ENCODE measurements around the gene PAXIP1. TPM values are rescaled to one million over a fixed set of nuclear protein-coding genes. Genes with fewer than 3 reads are reported as not detected.

Gene PAXIP1
- total RNA-seq, 1 donor from 2014 or later, result 9.4 TPM

- Histone ChIP-seq H3K36me3 (ENCODE audit: control insufficient read depth, insufficient read depth, low read length) (no peaks in the 10 kb centered on the region), H3K4me3 (ENCODE audit: low read depth, low read length) (no peak overlapping the region), H3K27me3 (ENCODE audit: control insufficient read depth, insufficient read depth, low read length) (no peaks in the 10 kb centered on the region)
- TF ChIP-seq CTCF (IDR thresholded peaks at IDR 0.05; ENCODE audit: insufficient read depth, low read length, poor library complexity, severe bottlenecking), result peak; percentile 43
- no peak for DNase-seq (ENCODE audit: low read depth)
Measured at GRCh38 chr7:155009570-155010157, 6.7 kb upstream of the PAXIP1 start.

DNA sequence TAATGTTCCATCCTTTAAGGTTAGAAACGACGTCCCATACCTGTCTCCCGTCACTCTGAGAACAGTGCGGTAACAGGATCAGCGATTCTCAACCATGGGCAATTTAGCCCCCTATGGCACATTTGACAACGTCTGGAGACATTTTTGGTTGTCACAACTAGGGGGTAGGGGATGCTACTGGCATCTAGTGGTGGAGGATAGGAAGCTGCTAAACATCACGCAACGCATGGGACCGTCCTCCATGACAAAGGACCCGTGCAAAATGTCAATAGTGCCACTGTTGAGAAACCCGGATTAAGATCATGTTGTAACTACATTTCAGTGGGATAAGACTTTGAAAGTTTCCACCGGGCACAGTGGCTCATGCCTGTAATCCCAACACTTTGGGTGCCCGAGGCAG is 5.0 kb upstream of the PAXIP1 start:
- H3K4me3 ChIP-seq (ENCODE audit: low read depth, low read length), result no peak overlapping the region
- no peaks in the 10 kb centered on the region for H3K36me3 ChIP-seq (ENCODE audit: control insufficient read depth, insufficient read depth, low read length)
- peak; percentile 22 for TF ChIP-seq CTCF (IDR thresholded peaks at IDR 0.05; ENCODE audit: insufficient read depth, low read length, poor library complexity, severe bottlenecking)
- no peaks in the 10 kb centered on the region for H3K27me3 ChIP-seq (ENCODE audit: control insufficient read depth, insufficient read depth, low read length)
- DNase-seq (ENCODE audit: low read depth), result no peak

GRCh38 chr7:155003376-155004214 is 671 bp upstream of the PAXIP1 start:
- DNase-seq (ENCODE audit: low read depth), result no peak
- TF ChIP-seq CTCF (IDR thresholded peaks at IDR 0.05; ENCODE audit: insufficient read depth, low read length, poor library complexity, severe bottlenecking), result no peak
- no peaks in the 10 kb centered on the region for H3K27me3 ChIP-seq (ENCODE audit: control insufficient read depth, insufficient read depth, low read length)
- no peaks in the 10 kb centered on the region for H3K36me3 ChIP-seq (ENCODE audit: control insufficient read depth, insufficient read depth, low read length)
- H3K4me3 ChIP-seq (ENCODE audit: low read depth, low read length), result peak overlapping the region; percentile 98

DNA sequence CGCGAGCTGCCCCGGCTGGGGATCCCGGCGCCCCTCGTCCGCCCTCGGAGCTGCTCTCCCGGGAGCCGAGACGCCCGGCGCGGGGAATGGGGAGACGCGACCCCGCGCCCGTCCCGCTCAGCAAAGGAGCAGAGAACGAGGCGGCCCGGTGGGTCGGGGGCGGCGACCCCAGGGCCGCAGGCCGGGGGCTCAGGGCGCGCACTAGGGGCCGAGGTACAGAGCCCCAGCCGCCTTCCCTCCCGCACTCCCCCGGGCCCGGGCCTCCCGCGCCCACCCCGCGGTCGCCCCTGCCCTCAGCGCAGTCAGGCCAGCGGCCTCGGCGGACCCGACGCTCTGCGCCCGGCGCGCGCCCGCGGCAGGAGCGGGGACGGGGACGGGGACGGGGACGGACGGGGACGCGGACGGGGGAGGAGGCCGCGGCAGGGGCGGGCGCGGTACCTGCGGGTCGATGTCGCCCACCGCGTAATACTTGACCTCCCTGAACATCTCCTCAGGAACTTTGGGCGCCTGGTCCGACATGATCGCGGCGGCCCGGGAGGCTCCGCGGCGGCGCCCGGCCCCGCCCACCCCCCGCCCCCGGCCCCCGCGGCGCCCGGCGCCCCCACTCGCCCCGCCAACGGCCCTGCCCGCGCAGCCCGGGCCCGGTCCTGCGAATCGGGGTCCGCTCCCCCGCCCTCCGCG is 373 bp downstream of the PAXIP1 start:
- H3K27me3 ChIP-seq (ENCODE audit: control insufficient read depth, insufficient read depth, low read length), result no peaks in the 10 kb centered on the region
- no peak for DNase-seq (ENCODE audit: low read depth)
- peak overlapping the region; percentile 98 for H3K4me3 ChIP-seq (ENCODE audit: low read depth, low read length)
- TF ChIP-seq CTCF (IDR thresholded peaks at IDR 0.05; ENCODE audit: insufficient read depth, low read length, poor library complexity, severe bottlenecking), result no peak
- H3K36me3 ChIP-seq (ENCODE audit: control insufficient read depth, insufficient read depth, low read length), result no peaks in the 10 kb centered on the region

GRCh38 chr7:155001756-155002410 is 1.0 kb downstream of the PAXIP1 start:
- Histone ChIP-seq H3K27me3 (ENCODE audit: control insufficient read depth, insufficient read depth, low read length) (no peaks in the 10 kb centered on the region), H3K36me3 (ENCODE audit: control insufficient read depth, insufficient read depth, low read length) (no peaks in the 10 kb centered on the region), H3K4me3 (ENCODE audit: low read depth, low read length) (peak overlapping the region; percentile 98)
- no peak for TF ChIP-seq CTCF (IDR thresholded peaks at IDR 0.05; ENCODE audit: insufficient read depth, low read length, poor library complexity, severe bottlenecking)
- DNase-seq (ENCODE audit: low read depth), result no peak
